HG03521 (cell line): Measurements from ENCODE around the gene MAZ.
"Not testable (repeated sequence)": the region's sequence is repeated elsewhere in the genome, so short reads cannot be mapped to it uniquely, and the experiment has no call there.

Experiments used
- ATAC-seq: cut with Tn5 transposase; IDR thresholded peaks from one replicate; pipeline ENCODE4 v1.9.1; 2021; ENCODE audit warnings: mild to moderate bottlenecking, moderate library complexity; ENCODE audit not compliant: unreplicated experiment

MAZ gene

GRCh38 chr16:29821643-29822115 lies 15.3 kb downstream of the MAZ start:
- ATAC-seq, result no peak

GRCh38 chr16:29824589-29825144 lies 18.3 kb downstream of the MAZ start:
- no peak for ATAC-seq

DNA sequence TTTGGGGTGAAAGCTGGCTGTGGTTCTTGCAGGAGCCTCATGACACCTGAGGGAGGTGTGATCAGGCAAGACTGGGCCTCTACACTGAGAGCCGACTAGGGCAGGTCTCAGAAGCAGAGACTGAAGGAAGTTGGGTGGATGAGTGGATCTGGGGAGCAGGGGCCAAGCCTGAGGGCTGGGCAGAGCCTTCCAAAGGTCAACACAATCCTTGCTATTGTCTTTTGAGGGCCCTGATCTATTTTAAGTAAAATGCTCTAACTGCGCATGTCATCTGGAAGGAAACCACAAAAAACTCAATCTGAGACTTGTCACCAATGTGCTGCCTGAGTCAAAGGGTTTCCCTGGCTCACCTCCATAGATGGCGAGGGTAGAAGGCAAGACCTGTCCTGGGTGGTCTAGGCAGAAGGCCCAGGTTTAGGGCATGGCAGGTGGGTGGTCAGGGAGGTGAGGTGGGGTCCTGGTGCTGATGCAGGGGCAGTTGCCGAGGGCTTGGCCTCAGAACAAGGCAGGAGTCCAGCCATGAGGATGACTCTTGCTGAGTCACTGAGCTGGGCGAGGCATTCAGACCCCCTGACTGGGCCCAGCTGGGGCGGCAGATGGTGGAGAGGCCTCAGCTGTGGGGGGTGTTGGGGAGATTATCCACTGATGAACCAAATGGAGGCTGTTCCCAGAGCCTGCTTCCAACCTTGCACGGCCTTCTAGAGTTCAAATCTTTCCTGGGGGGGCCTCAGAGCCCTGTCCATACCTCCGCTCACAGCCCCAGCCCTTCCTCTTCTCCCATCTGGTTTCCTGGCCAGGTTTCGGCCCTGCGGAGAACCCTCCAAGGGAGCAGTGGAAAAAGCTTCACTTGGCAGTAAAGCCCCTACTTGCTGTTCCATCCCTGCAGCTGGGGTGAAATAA lies 19.1 kb downstream of the MAZ start:
- ATAC-seq, result no peak

GRCh38 chr16:29826342-29826695 lies 20.0 kb downstream of the MAZ start:
- no peak for ATAC-seq

- no peak for ATAC-seq
Observed at GRCh38 chr16:29830774-29831173, 24.4 kb downstream of the MAZ start.

- no peak for ATAC-seq
Observed at GRCh38 chr16:29831490-29831889, 25.2 kb downstream of the MAZ start.

DNA sequence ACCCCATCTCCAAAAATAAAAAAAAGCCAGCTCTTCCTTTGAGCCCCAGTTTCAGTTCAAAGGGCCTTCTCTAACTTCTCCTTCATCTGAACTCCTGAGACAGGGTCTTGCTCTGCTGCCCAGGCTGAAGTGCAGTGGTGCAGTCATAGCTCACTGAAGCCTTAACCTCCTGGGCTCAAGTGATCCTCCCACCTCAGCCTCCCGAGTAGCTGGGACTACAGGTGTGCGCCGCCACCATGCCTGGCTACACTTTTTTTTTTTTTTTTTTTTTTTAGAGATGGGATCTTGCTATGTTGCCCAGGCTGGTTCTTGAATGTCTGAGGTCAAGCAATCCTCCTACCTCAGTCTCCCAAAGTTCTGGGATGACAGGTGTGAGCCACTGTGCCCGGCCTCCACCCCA lies 26.9 kb downstream of the MAZ start:
- ATAC-seq, result not testable (repeated sequence)

- no peak for ATAC-seq
Observed at GRCh38 chr16:29834079-29834478, 27.8 kb downstream of the MAZ start.

DNA sequence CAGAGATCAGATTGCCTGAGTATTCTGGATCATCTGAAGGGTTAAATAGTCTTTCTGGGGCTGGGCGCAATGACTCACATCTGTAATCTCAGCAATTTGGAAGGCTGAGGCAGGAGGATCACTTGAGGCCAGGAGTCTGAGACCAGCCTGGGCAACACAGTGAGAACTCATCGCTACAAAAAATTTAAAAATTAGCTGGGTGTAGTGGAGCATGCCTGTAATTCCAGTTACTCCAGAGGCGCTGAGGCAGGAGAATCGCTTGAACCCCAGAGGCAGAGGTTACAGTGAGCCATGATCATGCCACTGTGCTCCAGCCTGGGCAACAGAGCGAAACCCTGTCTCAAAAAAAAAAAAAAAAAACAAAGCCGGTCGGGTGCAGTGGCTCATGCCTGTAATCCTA lies 29.6 kb downstream of the MAZ start:
- no peak for ATAC-seq

DNA sequence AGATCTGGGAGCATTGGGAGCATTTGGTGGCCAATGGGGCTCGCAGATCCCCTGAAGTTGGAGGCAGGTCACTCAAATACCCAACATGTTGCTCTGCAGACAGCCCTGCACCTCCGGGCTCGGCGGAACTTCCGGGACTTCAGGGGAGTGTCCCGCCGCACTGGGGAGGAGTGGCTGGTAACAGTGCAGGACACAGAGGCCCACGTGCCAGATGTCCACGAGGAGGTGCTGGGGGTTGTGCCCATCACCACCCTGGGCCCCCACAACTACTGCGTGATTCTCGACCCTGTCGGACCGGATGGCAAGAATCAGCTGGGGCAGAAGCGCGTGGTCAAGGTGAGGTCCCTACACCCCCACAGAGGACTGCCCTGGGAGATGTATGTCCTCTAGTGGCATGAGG lies 30.3 kb downstream of the MAZ start:
- no peak for ATAC-seq

GRCh38 chr16:29837841-29838240 lies 31.5 kb downstream of the MAZ start:
- ATAC-seq, result no peak

GRCh38 chr16:29839822-29840221 lies 33.5 kb downstream of the MAZ start:
- no peak for ATAC-seq

- no peak for ATAC-seq
Observed at GRCh38 chr16:29840240-29840639, 33.9 kb downstream of the MAZ start.

DNA sequence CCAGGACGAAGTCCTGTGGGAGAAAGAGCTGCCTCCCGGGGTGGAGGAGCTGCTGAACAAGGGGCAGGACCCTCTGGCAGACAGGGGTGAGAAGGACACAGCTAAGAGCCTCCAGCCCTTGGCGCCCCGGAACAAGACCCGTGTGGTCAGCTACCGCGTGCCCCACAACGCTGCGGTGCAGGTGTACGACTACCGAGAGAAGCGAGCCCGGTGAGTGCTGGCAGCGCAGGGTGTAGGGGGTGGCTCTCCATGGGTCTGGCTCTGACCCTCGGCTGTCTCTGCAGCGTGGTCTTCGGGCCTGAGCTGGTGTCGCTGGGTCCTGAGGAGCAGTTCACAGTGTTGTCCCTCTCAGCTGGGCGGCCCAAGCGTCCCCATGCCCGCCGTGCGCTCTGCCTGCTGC lies 35.3 kb downstream of the MAZ start:
- ATAC-seq, result no peak

- ATAC-seq, result no peak
Observed at GRCh38 chr16:29842732-29843346, 36.5 kb downstream of the MAZ start.

- ATAC-seq, result no peak
Observed at GRCh38 chr16:29843931-29844330, 37.6 kb downstream of the MAZ start.

GRCh38 chr16:29844575-29845331 lies 38.4 kb downstream of the MAZ start:
- ATAC-seq, result no peak

DNA sequence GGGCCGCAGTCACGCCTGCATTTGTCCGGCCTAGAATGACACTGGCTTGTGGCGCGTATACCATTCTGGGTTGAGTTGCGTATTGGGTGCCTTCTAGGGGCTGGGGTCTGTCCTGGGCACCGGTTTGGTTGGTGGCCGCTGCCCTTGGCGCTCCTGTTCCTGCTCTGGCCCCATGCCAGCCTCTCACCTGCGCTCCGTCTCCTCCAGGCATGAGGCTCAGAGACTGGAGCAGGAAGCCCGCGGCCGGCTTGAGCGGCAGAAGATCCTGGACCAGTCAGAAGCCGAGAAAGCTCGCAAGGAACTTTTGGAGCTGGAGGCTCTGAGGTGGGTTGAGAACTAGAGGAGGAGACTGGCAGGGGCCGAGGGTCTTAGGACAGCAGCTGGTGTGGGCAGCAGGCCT lies 39.3 kb downstream of the MAZ start:
- ATAC-seq, result no peak

DNA sequence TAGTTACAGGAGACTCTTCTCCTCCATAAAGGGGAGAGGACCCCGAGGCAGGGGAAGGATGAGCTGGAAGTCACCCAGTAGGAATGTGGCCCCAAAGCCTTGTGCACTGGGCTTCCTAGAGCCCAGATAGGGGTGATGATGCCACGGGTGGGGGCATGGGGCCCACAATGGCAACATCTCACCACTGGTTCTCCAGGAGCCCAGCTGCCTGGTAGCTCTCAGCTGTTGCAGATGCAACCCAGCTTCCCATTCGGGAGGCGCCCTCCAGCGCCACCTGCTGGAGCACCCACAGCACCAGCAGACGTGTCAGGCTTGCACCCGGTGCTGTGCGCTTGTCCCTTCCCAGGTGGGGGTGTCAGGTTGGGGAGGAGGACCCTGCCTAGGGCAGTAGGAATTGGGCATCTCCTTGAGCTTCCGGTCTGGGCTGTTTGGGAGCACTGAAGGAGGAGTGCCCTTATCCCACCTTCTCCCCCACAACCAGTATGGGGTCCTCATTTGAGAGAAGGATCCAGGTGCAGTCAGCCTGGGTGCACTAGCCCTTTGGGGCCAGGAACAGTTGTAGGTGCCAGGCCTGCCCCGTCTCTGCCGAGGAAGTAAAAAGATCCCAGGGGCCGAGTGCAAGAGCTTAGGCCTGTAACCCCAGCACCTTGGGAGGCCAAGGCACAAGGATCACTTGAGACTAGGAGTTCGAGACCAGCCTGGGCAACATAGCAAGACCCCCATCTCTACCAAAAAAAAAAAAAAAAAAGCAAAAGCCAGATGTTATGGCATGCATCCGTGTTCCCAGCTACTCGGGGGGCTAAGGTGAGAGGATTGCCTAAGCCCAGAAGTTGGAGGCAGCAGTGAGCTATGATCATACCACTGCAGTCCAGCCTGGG lies 42.3 kb downstream of the MAZ start:
- ATAC-seq, result no peak

GRCh38 chr16:29849505-29849904 lies 43.2 kb downstream of the MAZ start:
- ATAC-seq, result no peak
